CD14-positive monocyte (primary cell): ENCODE data around the gene SEC63. TPM values are rescaled to one million over a fixed set of nuclear protein-coding genes. Genes with fewer than 3 reads are reported as not detected.

ENCODE experiments used
- DNase-seq, 3 donors: peaks; one replicate each; pipeline ENCODE4 v3.0.0-alpha.2; 2011 to 2022
- H2AFZ ChIP-seq: 2 replicates; pipeline ENCODE4 v1.6.0; 2012; ENCODE audit warnings: mild to moderate bottlenecking, low read depth, low read length, inconsistent platforms; ENCODE audit not compliant: insufficient read depth, poor library complexity, severe bottlenecking
- H3K27ac ChIP-seq, 2 donors: 1 replicate in 1 of 2; 2 replicates in 1 of 2; pipeline ENCODE4 v1.5.1; 2012 to 2013; ENCODE audit warnings: low read length in 2 of 2, control low read depth in 1 of 2, inconsistent platforms in 1 of 2, low read depth in 1 of 2, mild to moderate bottlenecking in 1 of 2
- H3K27me3 ChIP-seq, 2 donors: one replicate each; pipeline versions ENCODE4 v1.6.0 to v1.6.1; 2011 to 2013; ENCODE audit warnings: low read length in 2 of 2; ENCODE audit not compliant: control insufficient read depth in 2 of 2, insufficient read depth in 2 of 2
- H3K36me3 ChIP-seq, 2 donors: replicated peaks in 1 of 2; 1 replicate in 1 of 2; 2 replicates in 1 of 2; pipeline versions ENCODE4 v1.5.1 to v1.6.1; 2012 to 2013; ENCODE audit warnings: low read length in 2 of 2, control low read depth in 1 of 2, inconsistent platforms in 1 of 2, mild to moderate bottlenecking in 1 of 2; ENCODE audit not compliant: insufficient read depth in 2 of 2, control insufficient read depth in 1 of 2
- H3K4me1 ChIP-seq, 2 donors: 1 replicate in 1 of 2; 2 replicates in 1 of 2; pipeline versions ENCODE4 v1.5.1 to v1.6.1; 2012 to 2013; ENCODE audit warnings: low read length in 2 of 2, control low read depth in 1 of 2, inconsistent platforms in 1 of 2, mild to moderate bottlenecking in 1 of 2, moderate library complexity in 1 of 2; ENCODE audit not compliant: insufficient read depth in 2 of 2, control insufficient read depth in 1 of 2
- H3K4me2 ChIP-seq: replicated peaks from 2 replicates; pipeline ENCODE3; 2012; ENCODE audit warnings: low read length, moderate library complexity, mild to moderate bottlenecking; ENCODE audit not compliant: poor library complexity, severe bottlenecking; ENCODE audit errors: extremely low read depth
- H3K4me3 ChIP-seq, 3 experiments: fragments of 200-600 bp in 1 of 3; sonication (generic) in 1 of 3; replicated peaks in 1 of 3; 1 replicate in 2 of 3; 2 replicates in 1 of 3; pipeline ENCODE4 v1.5.1; 2011 to 2013; ENCODE audit warnings: low read length in 3 of 3, mild to moderate bottlenecking in 3 of 3, control low read depth in 2 of 3, low read depth in 2 of 3, inconsistent platforms in 1 of 3, moderate library complexity in 1 of 3
- H3K79me2 ChIP-seq: 2 replicates; pipeline ENCODE4 v1.6.0; 2012; ENCODE audit warnings: mild to moderate bottlenecking, control low read depth, inconsistent platforms, low read length, moderate library complexity; ENCODE audit not compliant: insufficient read depth
- H3K9ac ChIP-seq: 2 replicates; pipeline ENCODE4 v1.6.0; 2017; ENCODE audit warnings: low read length, mild to moderate bottlenecking; ENCODE audit not compliant: insufficient read depth, poor library complexity, severe bottlenecking
- H3K9me3 ChIP-seq, 2 donors: replicated peaks in 1 of 2; 1 replicate in 1 of 2; 2 replicates in 1 of 2; pipeline versions ENCODE4 v1.5.1 to v1.6.1; 2012 to 2013; ENCODE audit warnings: low read length in 2 of 2, control low read depth in 1 of 2; ENCODE audit not compliant: control insufficient read depth in 1 of 2, insufficient read depth in 1 of 2
- H4K20me1 ChIP-seq: 2 replicates; pipeline ENCODE4 v1.6.0; 2012; ENCODE audit warnings: mild to moderate bottlenecking, low read length, control low read depth, moderate library complexity; ENCODE audit not compliant: insufficient read depth
- H3K27ac Mint-ChIP-seq, 7 donors: one replicate each; pipeline ENCODE4 v1.8.0; 2020; ENCODE audit warnings: mild to moderate bottlenecking in 7 of 7, mixed read lengths in 7 of 7, moderate library complexity in 6 of 7, inconsistent platforms in 2 of 7
- H3K27me3 Mint-ChIP-seq, 3 donors: one replicate each; pipeline ENCODE4 v1.8.0; 2021 to 2022; ENCODE audit warnings: low read depth in 3 of 3, mild to moderate bottlenecking in 3 of 3, mixed read lengths in 3 of 3, moderate library complexity in 3 of 3, inconsistent platforms in 1 of 3
- H3K36me3 Mint-ChIP-seq, 2 donors: one replicate each; pipeline ENCODE4 v1.8.0; 2020; ENCODE audit warnings: mixed read lengths in 2 of 2, inconsistent platforms in 1 of 2, mild to moderate bottlenecking in 1 of 2
- H3K4me1 Mint-ChIP-seq: one replicate; pipeline ENCODE4 v1.8.0; 2020; ENCODE audit warnings: mild to moderate bottlenecking, mixed read lengths
- H3K4me3 Mint-ChIP-seq, 2 donors: one replicate each; pipeline ENCODE4 v1.8.0; 2020; ENCODE audit warnings: mild to moderate bottlenecking in 2 of 2, mixed read lengths in 2 of 2, moderate library complexity in 1 of 2
- H3K9me3 Mint-ChIP-seq, 7 donors: one replicate each; pipeline ENCODE4 v1.8.0; 2020 to 2022; ENCODE audit warnings: mixed read lengths in 7 of 7, mild to moderate bottlenecking in 6 of 7, moderate library complexity in 6 of 7, inconsistent platforms in 2 of 7
- WGBS: methylation state at CpG from one replicate; pipeline ENCODE4 v1.1.5; 2013; ENCODE audit warnings: missing lambda C conversion rate; ENCODE audit not compliant: insufficient coverage; 5-methylcytosine and 5-hydroxymethylcytosine counted together
- intact Hi-C, 2 donors: fragments of 100-400 bp; cut with micrococcal nuclease; formaldehyde crosslinking; loops; one replicate each; pipeline versions ENCODE4 v1.15.0 to v1.15.1; 2023
- polyA minus RNA-seq: library from RNA; depleted of rRNA, polyadenylated mRNA; stranded (reverse); fragments of >200 nt; gene quantifications from 2 replicates; pipeline ENCODE4 v1.2.3, GENCODE V29; 2012
- polyA plus RNA-seq, 3 donors: library from polyadenylated mRNA; depleted of rRNA in 1 of 3; unstranded in 2 of 3; stranded (reverse) in 1 of 3; fragments of 300-500 nt in 2 of 3; fragments of >200 nt in 1 of 3; fragmentation: Illumina TruSeq in 2 of 3; gene quantifications; 1 replicate in 2 of 3; 2 replicates in 1 of 3; pipeline ENCODE4 v1.2.3, GENCODE V29; 2012 to 2021
- total RNA-seq, 12 experiments: library from RNA in 1 of 12; stranded (reverse) in 1 of 12; fragments of 120-200 nt in 1 of 12; gene quantifications; one replicate each; pipeline ENCODE4 v1.2.4 and lab custom pipeline; 2013 to 2026; ENCODE audit warnings: mixed read lengths in 6 of 12, inconsistent platforms in 1 of 12
- TF ChIP-seq, protein P1 (sequence below): fragments of 200-600 bp; IDR thresholded peaks from one replicate; pipeline ENCODE4 v1.8.0; 2022; ENCODE audit warnings: antibody characterized with exemption, mild to moderate bottlenecking

Gene SEC63, protein sequence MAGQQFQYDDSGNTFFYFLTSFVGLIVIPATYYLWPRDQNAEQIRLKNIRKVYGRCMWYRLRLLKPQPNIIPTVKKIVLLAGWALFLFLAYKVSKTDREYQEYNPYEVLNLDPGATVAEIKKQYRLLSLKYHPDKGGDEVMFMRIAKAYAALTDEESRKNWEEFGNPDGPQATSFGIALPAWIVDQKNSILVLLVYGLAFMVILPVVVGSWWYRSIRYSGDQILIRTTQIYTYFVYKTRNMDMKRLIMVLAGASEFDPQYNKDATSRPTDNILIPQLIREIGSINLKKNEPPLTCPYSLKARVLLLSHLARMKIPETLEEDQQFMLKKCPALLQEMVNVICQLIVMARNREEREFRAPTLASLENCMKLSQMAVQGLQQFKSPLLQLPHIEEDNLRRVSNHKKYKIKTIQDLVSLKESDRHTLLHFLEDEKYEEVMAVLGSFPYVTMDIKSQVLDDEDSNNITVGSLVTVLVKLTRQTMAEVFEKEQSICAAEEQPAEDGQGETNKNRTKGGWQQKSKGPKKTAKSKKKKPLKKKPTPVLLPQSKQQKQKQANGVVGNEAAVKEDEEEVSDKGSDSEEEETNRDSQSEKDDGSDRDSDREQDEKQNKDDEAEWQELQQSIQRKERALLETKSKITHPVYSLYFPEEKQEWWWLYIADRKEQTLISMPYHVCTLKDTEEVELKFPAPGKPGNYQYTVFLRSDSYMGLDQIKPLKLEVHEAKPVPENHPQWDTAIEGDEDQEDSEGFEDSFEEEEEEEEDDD
- 14.9 TPM for total RNA-seq (2013)
- polyA plus RNA-seq (10 to 100 TPM; 12.0 to 33.7 (median 12.7) TPM), polyA minus RNA-seq (6.3 and 6.8 TPM in 2 replicates), total RNA-seq (lab: John Stamatoyannopoulos, UW) (17.7 to 58.1 (median 40.0) reads per million in 11 experiments)

GRCh38 chr6:107957909-107958688 lies at the start of gene SEC63:
Gene SEC63, minus strand, starts transcription at chr6:107958208. Its CDS starts 199 bp downstream, at chr6:107958009.
- peaks cover 30% of the 10 kb centered on the region for H3K4me1 Mint-ChIP-seq
- under 1% methylated on average over 63 of the region's 69 CpGs for WGBS
- Histone ChIP-seq H3K4me1 (peaks cover 16 to 23% of the 10 kb centered on the region in 2 donors), H4K20me1 (peaks cover 35% of the 10 kb centered on the region), H3K27me3 (peaks cover 0 to 3% of the 10 kb centered on the region in 2 donors), H3K4me3 (peak within 1 kb of the TSS; percentile 80 to 93 (median 90)), H2AFZ (peak within 1 kb of the TSS; percentile 80), H3K9me3 (no peaks in the 10 kb centered on the region), H3K9ac (peak within 1 kb of the TSS; percentile 96), H3K79me2 (peaks cover 46% of the 10 kb centered on the region), H3K4me2 (peak within 1 kb of the TSS; percentile 90), H3K27ac (peak within 1 kb of the TSS; percentile 91 to 95), H3K36me3 (no peaks in the 10 kb centered on the region)
- H3K36me3 Mint-ChIP-seq: peaks cover 2 to 7% of the 10 kb centered on the region in 2 donors
- H3K4me3 Mint-ChIP-seq: peak within 1 kb of the TSS; percentile 97 to 100
- peaks cover 0 to 6% (median 0%) of the 10 kb centered on the region in 7 donors for H3K9me3 Mint-ChIP-seq
- TF ChIP-seq, protein P1, sequence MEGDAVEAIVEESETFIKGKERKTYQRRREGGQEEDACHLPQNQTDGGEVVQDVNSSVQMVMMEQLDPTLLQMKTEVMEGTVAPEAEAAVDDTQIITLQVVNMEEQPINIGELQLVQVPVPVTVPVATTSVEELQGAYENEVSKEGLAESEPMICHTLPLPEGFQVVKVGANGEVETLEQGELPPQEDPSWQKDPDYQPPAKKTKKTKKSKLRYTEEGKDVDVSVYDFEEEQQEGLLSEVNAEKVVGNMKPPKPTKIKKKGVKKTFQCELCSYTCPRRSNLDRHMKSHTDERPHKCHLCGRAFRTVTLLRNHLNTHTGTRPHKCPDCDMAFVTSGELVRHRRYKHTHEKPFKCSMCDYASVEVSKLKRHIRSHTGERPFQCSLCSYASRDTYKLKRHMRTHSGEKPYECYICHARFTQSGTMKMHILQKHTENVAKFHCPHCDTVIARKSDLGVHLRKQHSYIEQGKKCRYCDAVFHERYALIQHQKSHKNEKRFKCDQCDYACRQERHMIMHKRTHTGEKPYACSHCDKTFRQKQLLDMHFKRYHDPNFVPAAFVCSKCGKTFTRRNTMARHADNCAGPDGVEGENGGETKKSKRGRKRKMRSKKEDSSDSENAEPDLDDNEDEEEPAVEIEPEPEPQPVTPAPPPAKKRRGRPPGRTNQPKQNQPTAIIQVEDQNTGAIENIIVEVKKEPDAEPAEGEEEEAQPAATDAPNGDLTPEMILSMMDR: no peak
- intact Hi-C loops: loop anchor here (5.0 to 10.0 kb wide), 3 partner anchors 114 to 1633 kb away; partner anchors contain the start of genes OSTM1 (in 2 of the 2) and ATG5 (in 1 of the 2)
- DNase-seq: peak; percentile 95 to 97 (median 96)
- H3K27me3 Mint-ChIP-seq: peaks cover 6 to 9% (median 8%) of the 10 kb centered on the region in 3 donors
- peak within 1 kb of the TSS; percentile 96 to 98 (median 98) for H3K27ac Mint-ChIP-seq
